HEK293T (cell line): ENCODE results near the gene TMTC2.

Experiments
- FOXM1 ChIP-seq: fragments of 450-650 bp; IDR thresholded peaks from 2 replicates; pipeline ENCODE4 v1.6.1; 2017; ENCODE audit warnings: mild to moderate bottlenecking, borderline replicate concordance
- LEF1 ChIP-seq: fragments of 450-650 bp; IDR thresholded peaks from 2 replicates; pipeline ENCODE4 v1.6.1; 2017; ENCODE audit warnings: mild to moderate bottlenecking, borderline replicate concordance

GRCh38 chr12:82966001-82966559 lies 279.4 kb downstream of the TMTC2 start:
- TF ChIP-seq LEF1 = no peak
- no peak for TF ChIP-seq FOXM1
